ENCODE measurements around the gene NFRKB.
A peak's percentile ranks its signal among the peaks of the same experiment; 100 is the strongest.

NFRKB gene

DNA sequence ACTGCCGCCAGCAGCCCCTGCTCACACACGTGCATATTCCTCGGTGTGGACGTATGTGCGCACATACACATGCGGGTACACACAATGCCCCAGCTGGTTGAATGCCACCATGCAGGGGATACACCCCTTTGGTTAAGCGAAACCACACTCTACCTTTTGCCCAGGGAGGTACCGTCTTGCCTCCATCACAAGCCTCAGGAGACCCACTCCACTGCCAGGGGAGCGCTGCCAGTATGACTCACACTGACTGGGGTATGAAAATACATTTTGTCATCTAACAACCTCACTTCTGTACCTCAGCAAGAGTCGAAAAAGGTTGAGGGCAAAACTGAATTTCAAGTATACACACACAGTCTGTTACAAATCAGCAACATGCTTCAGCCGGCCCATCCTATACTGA, 40.3 kb downstream of the NFRKB start:
- H3K4me1 ChIP-seq (ENCODE audit: insufficient read depth, low read length) = peaks cover 15% of the 10 kb centered on the region
- ATAC-seq (ENCODE audit: insufficient read depth, low read depth) = 0 out of 3 replicates have a peak, but pooled peaks have one; percentile 9

DNA sequence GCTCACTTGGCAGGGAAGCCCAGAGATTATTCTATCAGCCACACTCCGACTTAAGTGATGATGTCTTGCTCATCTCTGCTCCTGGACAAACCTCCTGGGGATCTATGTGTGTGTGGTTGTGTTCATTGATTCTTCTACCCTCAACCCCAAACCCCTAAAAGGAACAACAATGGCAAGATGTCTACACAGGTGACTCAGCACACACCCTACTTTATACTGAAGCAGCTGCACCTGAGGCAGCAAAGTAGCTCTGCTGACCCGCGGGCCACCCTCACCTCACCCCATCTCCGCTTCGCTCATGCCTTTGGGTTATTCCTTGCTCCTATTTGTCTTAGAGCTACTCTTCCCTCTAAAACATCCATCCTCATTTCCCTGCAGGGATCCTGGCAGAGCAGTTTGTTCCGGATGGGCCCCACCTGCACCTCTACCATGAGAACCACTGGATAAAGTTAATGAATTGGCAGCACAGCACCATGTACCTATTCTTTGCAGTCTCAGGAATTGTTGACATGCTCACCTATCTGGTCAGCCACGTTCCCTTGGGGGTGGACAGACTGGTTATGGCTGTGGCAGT, 41.1 kb downstream of the NFRKB start:
- H4K20me1 ChIP-seq (ENCODE audit: insufficient read depth, low read length) = peaks cover 4% of the 10 kb centered on the region; the same call in 1 of the 2 replicates
- no peaks in the 10 kb centered on the region for H3K27me3 ChIP-seq (ENCODE audit: insufficient read depth, low read length, poor library complexity)
- H3K4me2 ChIP-seq (ENCODE audit: insufficient read depth, low read length) = no peak overlapping the region
- no peak overlapping the region for H2AFZ ChIP-seq (ENCODE audit: low read depth, low read length)
- ATAC-seq (ENCODE audit: insufficient read depth, low read depth) = no peak
- no peaks in the 10 kb centered on the region for H3K79me2 ChIP-seq (ENCODE audit: insufficient read depth, low read length)
- H3K9ac ChIP-seq (ENCODE audit: low read depth, low read length) = no peak overlapping the region
- H3K9me3 ChIP-seq (ENCODE audit: insufficient read depth, low read length, severe bottlenecking) = no peaks in the 10 kb centered on the region
- H3K4me3 ChIP-seq (ENCODE audit: low read depth in 1 of 2, low read length in 2 of 2) = no peak overlapping the region
- peaks cover 15% of the 10 kb centered on the region for H3K4me1 ChIP-seq (ENCODE audit: insufficient read depth, low read length)
- H3K27ac ChIP-seq (ENCODE audit: low read length) = no peak overlapping the region
- no peak for DNase-seq
- TF ChIP-seq, protein P1, sequence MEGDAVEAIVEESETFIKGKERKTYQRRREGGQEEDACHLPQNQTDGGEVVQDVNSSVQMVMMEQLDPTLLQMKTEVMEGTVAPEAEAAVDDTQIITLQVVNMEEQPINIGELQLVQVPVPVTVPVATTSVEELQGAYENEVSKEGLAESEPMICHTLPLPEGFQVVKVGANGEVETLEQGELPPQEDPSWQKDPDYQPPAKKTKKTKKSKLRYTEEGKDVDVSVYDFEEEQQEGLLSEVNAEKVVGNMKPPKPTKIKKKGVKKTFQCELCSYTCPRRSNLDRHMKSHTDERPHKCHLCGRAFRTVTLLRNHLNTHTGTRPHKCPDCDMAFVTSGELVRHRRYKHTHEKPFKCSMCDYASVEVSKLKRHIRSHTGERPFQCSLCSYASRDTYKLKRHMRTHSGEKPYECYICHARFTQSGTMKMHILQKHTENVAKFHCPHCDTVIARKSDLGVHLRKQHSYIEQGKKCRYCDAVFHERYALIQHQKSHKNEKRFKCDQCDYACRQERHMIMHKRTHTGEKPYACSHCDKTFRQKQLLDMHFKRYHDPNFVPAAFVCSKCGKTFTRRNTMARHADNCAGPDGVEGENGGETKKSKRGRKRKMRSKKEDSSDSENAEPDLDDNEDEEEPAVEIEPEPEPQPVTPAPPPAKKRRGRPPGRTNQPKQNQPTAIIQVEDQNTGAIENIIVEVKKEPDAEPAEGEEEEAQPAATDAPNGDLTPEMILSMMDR (IDR thresholded peaks at IDR 0.05; ENCODE audit: borderline replicate concordance, extremely low read depth, low read length, poor library complexity, severe bottlenecking) = no peak
- TF ChIP-seq EZH2 (IDR thresholded peaks at IDR 0.05; ENCODE audit: borderline replicate concordance, low read depth, low read length, severe bottlenecking) = no peak
- H3K36me3 ChIP-seq (ENCODE audit: insufficient read depth, low read length) = no peaks in the 10 kb centered on the region

More for the DNA sequence above, 40.3 kb downstream of the NFRKB start:
- H3K4me3 ChIP-seq (ENCODE audit: low read depth in 1 of 2, low read length in 2 of 2) = no peak overlapping the region
- peaks cover 4% of the 10 kb centered on the region; the same call in 1 of the 2 replicates for H4K20me1 ChIP-seq (ENCODE audit: insufficient read depth, low read length)
- H2AFZ ChIP-seq (ENCODE audit: low read depth, low read length) = no peak overlapping the region
- no peak overlapping the region for H3K27ac ChIP-seq (ENCODE audit: low read length)
- no peaks in the 10 kb centered on the region for H3K27me3 ChIP-seq (ENCODE audit: insufficient read depth, low read length, poor library complexity)
- no peaks in the 10 kb centered on the region for H3K9me3 ChIP-seq (ENCODE audit: insufficient read depth, low read length, severe bottlenecking)
- H3K9ac ChIP-seq (ENCODE audit: low read depth, low read length) = no peak overlapping the region
- H3K79me2 ChIP-seq (ENCODE audit: insufficient read depth, low read length) = no peaks in the 10 kb centered on the region
- no peak for DNase-seq
- no peaks in the 10 kb centered on the region for H3K36me3 ChIP-seq (ENCODE audit: insufficient read depth, low read length)
- TF ChIP-seq, protein P1 (IDR thresholded peaks at IDR 0.05; ENCODE audit: borderline replicate concordance, extremely low read depth, low read length, poor library complexity, severe bottlenecking) = no peak
- H3K4me2 ChIP-seq (ENCODE audit: insufficient read depth, low read length) = no peak overlapping the region

DNA sequence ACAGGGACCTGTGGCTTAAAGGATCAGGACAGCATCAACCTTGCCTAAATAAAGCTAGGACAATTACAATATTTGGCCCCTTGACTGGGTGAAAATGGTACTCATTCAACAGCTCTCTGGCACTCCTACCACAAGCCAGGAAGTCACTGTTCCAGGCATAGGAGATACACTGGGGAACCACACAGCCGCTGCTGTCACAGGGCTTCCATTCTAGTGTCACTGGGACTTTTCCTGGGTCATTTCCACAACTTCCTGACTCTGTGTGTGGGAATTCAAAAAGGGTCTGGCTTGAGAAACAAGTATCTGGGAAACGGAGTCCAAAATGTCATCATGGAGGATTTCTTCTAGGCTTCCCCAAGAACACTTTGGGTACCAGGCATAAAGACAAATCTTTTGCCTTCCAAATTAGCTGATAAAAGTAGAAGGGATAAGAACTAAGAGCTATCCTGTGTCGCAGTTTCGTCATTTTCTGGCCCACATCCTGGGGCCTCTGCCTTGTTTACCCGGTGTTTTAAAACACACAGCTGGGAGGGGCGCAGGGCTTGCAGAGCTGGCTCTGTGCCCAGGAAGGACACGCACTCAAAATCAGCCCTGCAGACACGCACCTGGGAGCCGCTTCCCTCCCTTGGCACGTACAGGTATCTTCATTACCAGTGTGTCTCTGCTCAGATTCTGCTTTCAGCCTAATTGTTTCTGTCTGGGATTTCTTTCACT, 41.7 kb downstream of the NFRKB start:
- H3K27me3 ChIP-seq (ENCODE audit: insufficient read depth, low read length, poor library complexity) = no peaks in the 10 kb centered on the region
- H3K9ac ChIP-seq (ENCODE audit: low read depth, low read length) = no peak overlapping the region
- TF ChIP-seq EZH2 (IDR thresholded peaks at IDR 0.05; ENCODE audit: borderline replicate concordance, low read depth, low read length, severe bottlenecking) = no peak
- TF ChIP-seq, protein P1 (IDR thresholded peaks at IDR 0.05; ENCODE audit: borderline replicate concordance, extremely low read depth, low read length, poor library complexity, severe bottlenecking) = no peak
- ATAC-seq (ENCODE audit: insufficient read depth, low read depth) (peak; percentile 84), DNase-seq (peak; percentile 64)
- no peak overlapping the region for H3K4me3 ChIP-seq (ENCODE audit: low read depth in 1 of 2, low read length in 2 of 2)
- H3K27ac ChIP-seq (ENCODE audit: low read length) = peak overlapping the region; percentile 29; the same call in 1 of the 2 replicates
- no peak overlapping the region for H2AFZ ChIP-seq (ENCODE audit: low read depth, low read length)
- peaks cover 15% of the 10 kb centered on the region for H3K4me1 ChIP-seq (ENCODE audit: insufficient read depth, low read length)
- no peaks in the 10 kb centered on the region for H3K36me3 ChIP-seq (ENCODE audit: insufficient read depth, low read length)
- peaks cover 4% of the 10 kb centered on the region; the same call in 1 of the 2 replicates for H4K20me1 ChIP-seq (ENCODE audit: insufficient read depth, low read length)
- H3K79me2 ChIP-seq (ENCODE audit: insufficient read depth, low read length) = no peaks in the 10 kb centered on the region
- no peaks in the 10 kb centered on the region for H3K9me3 ChIP-seq (ENCODE audit: insufficient read depth, low read length, severe bottlenecking)
- H3K4me2 ChIP-seq (ENCODE audit: insufficient read depth, low read length) = no peak overlapping the region

All from DND-41 (cell line).